ENCODE data around the gene PRKAG1.
A peak's percentile ranks its signal among the peaks of the same experiment; 100 is the strongest.

Gene PRKAG1

DNA sequence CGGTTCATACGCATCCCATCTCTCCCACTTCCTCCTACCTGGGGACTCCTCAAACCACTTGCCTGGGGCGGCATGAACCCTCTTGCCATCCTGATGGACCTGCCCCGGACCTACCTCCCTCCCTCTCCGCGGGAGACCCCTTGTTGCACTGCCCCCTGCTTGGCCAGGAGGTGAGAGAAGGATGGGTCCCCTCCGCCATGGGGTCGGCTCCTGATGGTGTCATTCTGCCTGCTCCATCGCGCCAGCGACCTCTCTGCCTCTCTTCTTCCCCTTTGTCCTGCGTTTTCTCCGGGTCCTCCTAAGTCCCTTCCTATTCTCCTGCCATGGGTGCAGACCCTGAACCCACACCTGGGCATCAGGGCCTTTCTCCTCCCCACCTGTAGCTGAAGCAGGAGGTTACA is 36.8 kb downstream of the PRKAG1 start:
- DNase-seq (ENCODE audit: low read depth in 2 of 2), result no peak

DNA sequence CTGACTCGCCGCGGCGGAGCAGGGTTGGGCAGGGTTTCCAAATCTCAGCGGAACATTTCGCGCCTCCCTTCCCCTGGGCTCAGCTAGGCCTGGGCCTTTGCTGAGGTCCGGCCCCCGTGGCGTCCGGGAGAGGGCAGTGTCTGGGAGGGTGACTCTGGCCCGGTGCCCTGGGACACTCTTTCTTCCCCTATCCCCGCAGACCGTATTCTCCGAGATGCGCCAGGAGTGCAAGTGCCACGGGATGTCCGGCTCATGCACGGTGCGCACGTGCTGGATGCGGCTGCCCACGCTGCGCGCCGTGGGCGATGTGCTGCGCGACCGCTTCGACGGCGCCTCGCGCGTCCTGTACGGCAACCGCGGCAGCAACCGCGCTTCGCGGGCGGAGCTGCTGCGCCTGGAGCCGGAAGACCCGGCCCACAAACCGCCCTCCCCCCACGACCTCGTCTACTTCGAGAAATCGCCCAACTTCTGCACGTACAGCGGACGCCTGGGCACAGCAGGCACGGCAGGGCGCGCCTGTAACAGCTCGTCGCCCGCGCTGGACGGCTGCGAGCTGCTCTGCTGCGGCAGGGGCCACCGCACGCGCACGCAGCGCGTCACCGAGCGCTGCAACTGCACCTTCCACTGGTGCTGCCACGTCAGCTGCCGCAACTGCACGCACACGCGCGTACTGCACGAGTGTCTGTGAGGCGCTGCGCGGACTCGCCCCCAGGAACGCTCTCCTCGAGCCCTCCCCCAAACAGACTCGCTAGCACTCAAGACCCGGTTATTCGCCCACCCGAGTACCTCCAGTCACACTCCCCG is 37.4 kb downstream of the PRKAG1 start:
- DNase-seq (ENCODE audit: low read depth in 2 of 2), result peak in 1 of 2 donors; percentile 5

- DNase-seq (ENCODE audit: low read depth in 2 of 2), result peak in 1 of 2 donors; percentile 27
Measured at GRCh38 chr12:48980389-48980952, 38.1 kb downstream of the PRKAG1 start.

DNA sequence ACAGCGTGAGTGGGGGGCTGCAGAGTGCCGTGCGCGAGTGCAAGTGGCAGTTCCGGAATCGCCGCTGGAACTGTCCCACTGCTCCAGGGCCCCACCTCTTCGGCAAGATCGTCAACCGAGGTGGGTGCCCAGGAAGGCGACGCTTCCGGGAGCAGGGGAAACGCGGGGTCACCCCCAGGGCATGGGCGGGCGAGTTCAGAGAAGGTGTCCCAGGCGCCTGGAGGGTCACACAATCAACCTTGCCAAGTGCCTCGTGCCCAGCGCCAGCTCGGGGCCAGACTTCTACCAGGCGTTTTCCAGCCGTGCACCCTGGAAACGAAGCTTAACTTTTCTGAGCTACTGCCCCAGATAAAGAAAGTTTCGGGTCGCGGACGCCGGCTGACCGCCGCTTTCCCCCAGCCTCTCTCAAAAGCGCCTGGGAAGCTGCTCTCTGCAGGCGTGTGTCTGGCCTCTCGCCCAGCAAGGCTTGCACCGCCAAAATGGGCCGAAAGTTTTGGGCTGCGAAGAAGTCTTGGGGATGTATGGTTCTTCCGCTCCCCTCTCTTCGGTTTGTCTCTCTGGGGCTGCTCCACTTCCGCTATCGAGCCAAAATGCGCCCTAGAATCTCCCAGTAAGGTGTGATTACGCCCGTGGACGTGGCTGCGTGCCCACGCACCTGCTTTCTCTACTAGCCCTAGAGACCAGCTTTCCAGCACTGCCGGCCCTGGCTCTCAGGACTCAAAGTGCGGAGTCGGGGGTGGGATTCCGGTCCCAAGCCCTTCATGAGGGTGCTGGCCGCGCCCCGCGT is 38.8 kb downstream of the PRKAG1 start:
- peak in 1 of 2 donors; percentile 8 for DNase-seq (ENCODE audit: low read depth in 2 of 2)

DNA sequence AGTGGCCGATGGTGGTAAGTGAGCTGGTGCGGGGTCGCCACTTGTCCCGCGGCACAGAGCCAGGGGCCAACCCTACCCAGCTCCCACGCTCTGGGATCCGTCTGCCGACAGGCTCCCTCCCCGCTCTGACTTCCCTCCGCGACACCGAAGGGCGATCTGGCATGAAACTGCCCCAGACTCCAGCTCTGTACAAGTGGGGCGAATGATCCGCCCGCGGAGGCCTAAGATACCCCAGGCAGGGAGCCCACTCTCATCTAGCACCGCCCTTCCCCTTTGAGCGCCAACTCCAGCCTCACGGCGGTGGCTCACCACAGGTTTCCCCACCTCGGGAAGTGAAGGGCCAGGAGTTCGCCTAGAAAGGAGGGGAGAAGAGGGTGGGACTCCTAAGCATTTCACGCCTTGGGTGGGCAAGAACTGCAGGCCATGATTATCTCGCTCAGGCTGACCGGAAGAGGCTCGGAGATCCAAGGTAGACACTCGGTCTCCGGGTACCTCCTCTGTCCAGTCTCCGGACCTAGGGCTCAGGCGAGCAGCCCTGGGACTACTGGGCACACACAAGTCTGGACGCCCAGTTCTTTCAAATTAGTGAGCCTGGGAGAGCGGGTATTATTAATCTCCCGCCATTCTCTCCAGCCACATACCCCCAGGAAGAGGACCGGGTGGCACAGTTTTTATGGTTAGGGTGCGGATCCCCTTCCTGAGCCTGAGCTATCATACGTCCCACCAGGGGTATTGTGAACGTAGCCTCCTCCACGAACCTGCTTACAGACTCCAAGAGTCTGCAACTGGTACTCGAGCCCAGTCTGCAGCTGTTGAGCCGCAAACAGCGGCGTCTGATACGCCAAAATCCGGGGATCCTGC is 39.6 kb downstream of the PRKAG1 start:
- DNase-seq (ENCODE audit: low read depth in 2 of 2), result peak in 1 of 2 donors; percentile 8

DNA sequence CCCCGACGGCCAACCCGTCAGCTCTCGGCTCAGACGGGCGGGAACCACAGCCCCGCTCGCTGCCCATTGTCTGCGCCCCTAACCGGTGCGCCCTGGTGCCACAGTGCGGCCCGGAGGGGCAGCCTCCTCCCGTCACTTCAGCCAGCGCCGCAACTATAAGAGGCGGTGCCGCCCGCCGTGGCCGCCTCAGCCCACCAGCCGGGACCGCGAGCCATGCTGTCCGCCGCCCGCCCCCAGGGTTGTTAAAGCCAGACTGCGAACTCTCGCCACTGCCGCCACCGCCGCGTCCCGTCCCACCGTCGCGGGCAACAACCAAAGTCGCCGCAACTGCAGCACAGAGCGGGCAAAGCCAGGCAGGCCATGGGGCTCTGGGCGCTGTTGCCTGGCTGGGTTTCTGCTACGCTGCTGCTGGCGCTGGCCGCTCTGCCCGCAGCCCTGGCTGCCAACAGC is 40.3 kb downstream of the PRKAG1 start, which contains the start of gene WNT1:
Gene WNT1 (plus strand): TSS at position 32 of the 450 bp plus-strand sequence. CDS start 329 bp downstream, at position 361.
- no peak for DNase-seq (ENCODE audit: low read depth in 2 of 2)

DNA sequence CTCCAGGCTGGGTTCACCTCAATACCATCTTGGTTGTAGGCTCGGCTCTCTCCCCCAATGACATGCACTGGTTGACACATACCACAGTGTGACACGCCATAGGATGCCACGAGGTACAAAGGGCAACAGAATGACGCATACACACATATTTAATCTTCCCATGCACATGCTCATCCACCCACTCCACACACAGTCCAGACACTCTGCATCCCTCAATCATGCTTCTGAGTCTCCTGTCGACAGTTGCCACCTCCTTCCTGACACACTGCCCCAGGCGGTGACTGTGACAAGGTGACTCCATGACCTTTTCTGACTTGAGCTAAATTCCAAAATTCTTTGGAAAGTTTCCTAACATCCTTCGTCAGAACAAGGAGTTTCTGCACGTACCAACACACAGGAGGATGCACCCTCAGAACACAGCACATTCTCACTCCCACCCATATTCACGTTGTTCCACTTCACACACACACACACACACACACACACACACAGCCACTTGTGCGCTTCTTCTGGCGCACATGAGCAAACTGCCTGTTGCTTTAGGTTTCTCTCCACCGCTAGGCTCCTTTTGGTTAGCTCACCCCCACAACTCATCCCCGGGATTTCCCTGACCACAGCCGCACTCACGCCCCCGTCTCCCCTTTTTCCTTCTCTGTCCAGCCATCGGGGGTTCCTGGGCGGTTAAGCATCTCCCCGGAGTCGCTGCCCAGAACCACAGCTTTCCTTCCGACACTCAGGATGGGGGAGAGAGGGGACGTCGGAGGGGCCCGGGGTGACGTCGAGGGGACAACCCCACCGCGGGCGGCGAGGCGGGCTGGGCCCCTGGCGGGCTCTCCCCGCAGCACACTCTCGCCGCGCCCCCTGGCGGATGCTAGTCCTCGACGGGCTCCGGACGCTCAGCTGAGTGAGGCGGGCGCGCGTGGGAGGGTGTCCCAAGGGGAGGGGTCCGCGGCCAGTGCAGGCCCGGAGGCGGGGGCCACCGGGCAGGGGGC is 41.0 kb downstream of the PRKAG1 start:
- peak; percentile 83 to 85 for DNase-seq (ENCODE audit: low read depth in 2 of 2)

GRCh38 chr12:48973941-48974673 is 44.5 kb downstream of the PRKAG1 start:
- peak in 1 of 2 donors; percentile 28 for DNase-seq (ENCODE audit: low read depth in 2 of 2)

DNA sequence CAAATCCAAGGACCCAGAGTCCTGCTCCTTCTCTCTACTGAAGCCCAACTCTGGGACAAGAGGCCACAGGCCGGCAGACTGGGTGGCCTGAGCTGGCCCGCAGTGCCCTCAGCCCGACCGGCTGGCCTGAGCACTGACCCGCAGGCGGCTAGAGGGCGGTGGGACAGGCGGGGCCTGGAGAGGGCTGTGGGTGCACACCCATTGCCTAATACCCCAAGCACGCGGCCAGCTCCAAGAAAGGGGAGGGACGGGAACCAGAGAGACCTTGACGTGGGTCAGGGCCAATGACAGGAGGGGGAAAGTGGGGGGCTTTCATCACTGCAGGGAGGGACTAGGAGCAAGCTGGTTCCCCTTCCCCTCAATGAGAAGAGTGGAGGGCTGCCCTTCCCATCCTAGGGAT is 45.0 kb downstream of the PRKAG1 start:
- DNase-seq (ENCODE audit: low read depth in 2 of 2), result no peak

DNA sequence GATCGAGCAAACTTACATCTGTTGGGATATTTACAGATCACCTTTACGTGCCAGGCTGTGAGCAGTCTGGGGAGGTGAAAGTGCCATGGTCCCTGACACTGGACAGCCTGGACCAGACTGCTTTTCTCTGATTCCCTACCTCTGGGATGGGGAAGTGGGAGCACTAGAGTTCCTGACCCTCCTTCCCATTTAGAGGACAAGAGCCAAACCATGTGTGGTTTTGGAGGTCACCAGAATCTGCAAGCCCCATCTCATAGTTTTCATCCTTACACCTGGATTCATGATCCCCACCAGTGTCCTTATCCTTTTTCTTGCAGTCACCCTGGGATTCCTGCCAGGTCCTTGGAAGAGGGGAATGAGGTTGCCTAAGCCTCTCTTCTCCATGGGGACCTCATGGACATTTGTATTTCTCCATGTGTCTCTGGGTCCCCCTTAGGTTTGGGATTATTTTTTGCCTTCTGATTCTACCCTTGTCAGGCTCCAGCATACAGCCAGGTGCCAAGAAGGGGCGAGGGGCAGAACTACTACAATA is 45.6 kb downstream of the PRKAG1 start:
- no peak for DNase-seq (ENCODE audit: low read depth in 2 of 2)

DNA sequence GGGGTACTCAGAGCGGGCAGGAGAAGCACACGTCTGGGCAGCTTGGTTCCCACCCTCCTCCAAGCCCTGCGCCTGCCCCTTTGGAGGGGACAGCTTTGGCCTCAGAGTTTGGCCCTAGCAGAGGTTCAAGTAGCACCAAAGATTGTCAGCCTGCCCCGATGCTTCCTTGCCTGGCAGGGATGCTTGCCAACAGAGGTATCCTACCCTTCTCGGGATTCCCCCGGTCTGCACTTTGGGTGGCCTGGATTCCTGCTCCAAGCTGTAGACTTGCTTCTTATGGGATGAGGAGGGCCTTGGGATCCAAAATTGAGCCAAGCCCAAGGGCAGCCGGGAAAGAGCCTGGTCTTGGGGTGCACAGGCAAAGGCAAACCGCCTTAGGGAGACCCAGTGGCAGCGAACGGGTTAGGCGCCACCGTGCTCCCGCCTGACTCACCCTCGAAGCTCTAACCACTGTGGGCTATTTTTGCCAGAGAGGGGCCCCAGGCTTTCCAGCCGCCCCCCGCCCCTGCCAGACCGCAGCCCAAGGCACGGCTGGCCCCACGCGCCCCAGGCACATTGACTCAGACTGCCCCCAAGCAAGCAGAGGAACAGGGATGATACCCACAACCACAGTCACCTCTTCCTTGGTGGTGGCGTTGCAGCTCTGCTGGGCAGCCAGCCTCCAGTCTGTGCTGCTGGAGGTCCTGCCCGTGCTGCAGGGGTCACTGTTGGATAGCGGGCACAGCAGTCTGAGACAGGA is 46.2 kb downstream of the PRKAG1 start:
- peak in 1 of 2 donors; percentile 44 for DNase-seq (ENCODE audit: low read depth in 2 of 2)

DNA sequence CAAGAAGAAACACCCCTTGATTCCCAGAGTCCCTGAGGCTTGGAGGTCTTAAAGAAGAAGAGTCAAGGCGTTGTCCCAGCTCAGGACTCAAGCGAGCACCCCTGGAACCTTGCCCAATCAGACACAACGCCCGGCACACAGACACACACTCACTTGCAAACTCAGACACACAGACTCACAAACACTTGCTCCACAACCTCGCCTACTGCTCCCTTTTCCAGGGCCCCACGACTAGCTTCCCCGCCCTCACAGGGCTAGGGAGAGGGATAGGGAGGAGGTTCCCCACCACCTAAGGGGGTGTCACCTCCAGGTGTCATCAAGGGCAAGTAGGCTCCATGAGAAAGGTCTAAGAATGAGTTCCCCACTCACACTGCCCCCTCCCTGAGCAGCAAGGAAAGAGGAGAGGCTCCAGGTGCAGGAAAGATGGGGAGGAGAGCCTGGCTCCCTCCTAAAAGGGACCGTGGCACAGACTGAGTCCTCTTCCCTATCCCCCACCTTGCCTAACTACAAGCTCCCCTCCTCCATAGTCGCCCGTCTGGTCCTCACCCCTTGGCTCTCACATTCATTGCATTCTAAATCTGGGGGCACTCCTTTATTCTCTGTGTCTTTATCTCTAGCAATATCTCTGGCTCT is 47.8 kb downstream of the PRKAG1 start:
- DNase-seq (ENCODE audit: low read depth in 2 of 2), result no peak

GRCh38 chr12:48969833-48970701 is 48.5 kb downstream of the PRKAG1 start:
- peak in 1 of 2 donors; percentile 17 for DNase-seq (ENCODE audit: low read depth in 2 of 2)

DNA sequence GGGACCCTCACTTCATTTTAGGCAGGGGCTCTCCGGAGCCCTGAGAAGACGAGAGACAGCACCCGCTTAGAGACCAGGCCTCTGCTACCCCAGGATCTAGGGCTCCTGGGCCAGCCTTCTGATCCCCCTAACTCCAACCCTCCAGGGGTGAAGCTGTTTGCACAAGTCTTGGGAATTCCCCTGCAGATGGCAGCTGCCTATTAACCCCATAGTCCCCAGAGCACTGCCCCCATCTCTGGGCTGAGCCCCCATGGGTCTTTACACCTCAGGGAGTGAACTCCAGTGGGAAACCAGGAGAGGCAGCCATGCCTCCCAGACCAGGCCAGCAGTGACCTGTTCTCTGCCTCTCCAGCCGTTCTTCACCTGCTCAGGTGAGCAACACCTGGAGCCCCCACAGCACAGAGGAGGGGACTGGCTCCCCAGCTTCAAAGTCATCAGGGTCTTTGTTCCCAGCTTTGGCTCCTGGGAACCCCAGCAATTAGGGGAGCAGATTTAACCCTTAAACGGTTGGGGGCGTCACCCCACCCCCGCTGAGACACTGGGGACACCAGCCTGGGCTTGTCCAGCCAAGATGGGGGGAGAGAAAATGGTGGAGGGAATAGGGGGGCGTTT is 49.3 kb downstream of the PRKAG1 start:
- DNase-seq (ENCODE audit: low read depth in 2 of 2), result no peak

DNA sequence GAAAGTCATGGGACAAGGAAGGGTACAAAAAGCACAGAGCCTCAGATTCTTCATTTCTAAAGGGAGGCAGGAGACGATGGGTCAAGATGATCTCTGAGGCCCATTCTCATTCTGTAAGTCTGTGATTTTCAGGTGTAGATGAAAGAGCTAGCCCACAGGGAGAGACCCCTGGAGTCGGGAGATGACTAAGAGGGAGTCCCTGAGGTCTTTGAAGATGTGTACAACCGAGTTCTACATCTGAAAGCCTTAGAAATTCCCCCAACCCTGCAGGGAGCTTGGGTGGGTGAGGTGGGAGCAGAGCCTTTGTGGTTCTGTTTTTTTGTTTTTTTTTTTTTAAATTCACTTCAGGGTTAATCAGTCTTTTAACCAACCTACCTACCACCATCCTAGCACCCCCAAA is 50.1 kb downstream of the PRKAG1 start:
- DNase-seq (ENCODE audit: low read depth in 2 of 2), result no peak

- no peak for DNase-seq (ENCODE audit: low read depth in 2 of 2)
Measured at GRCh38 chr12:48967991-48968390, 50.6 kb downstream of the PRKAG1 start.

Measured in stimulated activated CD4-positive, alpha-beta T cell treated with anti-CD3 and anti-CD28 coated beads, Interleukin-4, amount 100 ng/mL, for 48 hours (primary cell).